ENCODE measurements around the gene VAT1. TPM values are rescaled to one million over a fixed set of nuclear protein-coding genes. Genes with fewer than 3 reads are reported as not detected.

The VAT1 gene
- total RNA-seq, 1 experiment from 2014 or later, result 262 TPM

GRCh38 chr17:42971589-42971988 lies 50.6 kb downstream of the VAT1 start:
- no peaks in the 10 kb centered on the region for H3K23me2 ChIP-seq (ENCODE audit: insufficient read length, low read depth, low read length, poor library complexity, severe bottlenecking)
- TF ChIP-seq CTCF (conservative IDR thresholded peaks at IDR 0.05), result no peak
- H2AFZ ChIP-seq (ENCODE audit: low read length), result no peak overlapping the region
- H3K79me2 ChIP-seq (ENCODE audit: insufficient read depth, low read length), result no peaks in the 10 kb centered on the region
- H3K4me3 Mint-ChIP-seq, result no peak overlapping the region
- no peak overlapping the region for H3K27ac ChIP-seq (ENCODE audit: insufficient read length, low read depth, low read length)
- peaks cover 0 to 4% (median 3%) of the 10 kb centered on the region in 3 experiments; a peak in 3 of 7 replicates for H3K36me3 Mint-ChIP-seq (ENCODE audit: insufficient read depth in 1 of 3, low read depth in 3 of 3)
- no peaks in the 10 kb centered on the region for H3K27me3 ChIP-seq (ENCODE audit: insufficient read depth, low read length)
- H4K8ac ChIP-seq (replicated peaks; ENCODE audit: insufficient read length, low read depth, low read length), result no peak overlapping the region
- H4K5ac ChIP-seq (ENCODE audit: insufficient read length, low read depth, low read length), result no peak overlapping the region
- no peak overlapping the region for H3K14ac ChIP-seq (ENCODE audit: insufficient read depth, low read length)
- H3K23ac ChIP-seq (ENCODE audit: insufficient read length, low read depth, low read length), result no peak overlapping the region
- H3K27ac Mint-ChIP-seq, result no peak overlapping the region
- no peak overlapping the region for H3K56ac ChIP-seq (ENCODE audit: insufficient read length, low read depth, low read length)
- H3K18ac ChIP-seq (ENCODE audit: insufficient read length, low read depth, low read length), result no peak overlapping the region
- H3K4me1 ChIP-seq (ENCODE audit: insufficient read depth, low read length), result no peaks in the 10 kb centered on the region
- no peak overlapping the region for H3T11ph ChIP-seq (ENCODE audit: low read length)
- H4K20me1 ChIP-seq (ENCODE audit: control insufficient read depth, insufficient read depth, insufficient read length), result no peaks in the 10 kb centered on the region
- H2AK5ac ChIP-seq (ENCODE audit: insufficient read length, low read length), result no peak overlapping the region
- H3K4me1 Mint-ChIP-seq, result no peaks in the 10 kb centered on the region
- no peak overlapping the region for H4K91ac ChIP-seq (ENCODE audit: insufficient read length, low read depth, low read length)
- no peak overlapping the region for H2BK20ac ChIP-seq (ENCODE audit: low read depth, low read length, poor library complexity, severe bottlenecking)
- no peak overlapping the region for H2BK15ac ChIP-seq (ENCODE audit: low read depth, low read length)
- no peak overlapping the region for H3K9ac ChIP-seq (ENCODE audit: extremely low read depth, insufficient read length, low read length)
- no peak overlapping the region for H2BK5ac ChIP-seq (ENCODE audit: insufficient read length, low read length)
- H2BK120ac ChIP-seq (ENCODE audit: low read depth, low read length, poor library complexity, severe bottlenecking), result no peak overlapping the region
- DNase-seq, result no peak
- H2BK12ac ChIP-seq (ENCODE audit: insufficient read length, low read depth, low read length), result no peak overlapping the region
- H3K79me1 ChIP-seq (ENCODE audit: insufficient read depth, low read depth, low read length, poor library complexity, severe bottlenecking), result no peaks in the 10 kb centered on the region
- WGBS (ENCODE audit: extremely low coverage, insufficient read length, low lambda C conversion rate), result no CpG with 5 or more reads among the region's 5 CpGs
- no peak overlapping the region for H3K4me2 ChIP-seq (ENCODE audit: insufficient read depth, insufficient read length, low read length)
- H3K27me3 Mint-ChIP-seq (ENCODE audit: low read depth), result no peaks in the 10 kb centered on the region
- no peak overlapping the region for H3K4ac ChIP-seq (ENCODE audit: low read depth, low read length)
- H3K9me3 Mint-ChIP-seq, result no peaks in the 10 kb centered on the region
- no peaks in the 10 kb centered on the region for H3K9me3 ChIP-seq (ENCODE audit: control insufficient read depth, low read depth, low read length)

Data from H9 (cell line).